ENCODE results near the gene DLL1. TPM values are rescaled to one million over a fixed set of nuclear protein-coding genes. Genes with fewer than 3 reads are reported as not detected.

The DLL1 gene
- total and polyA plus RNA-seq, 9 of the 15 experiments (the other 6 are each of a cell fraction or from before 2014, with no cell fraction given) = not detected

GRCh38 chr6:170248861-170249600 lies 41.8 kb downstream of the DLL1 start:
- TF ChIP-seq FOXJ3 (CRISPR knock-in tag; IDR thresholded peaks at IDR 0.05) (no peak), ZNF316 (IDR thresholded peaks at IDR 0.05) (no peak), ZSCAN29 (IDR thresholded peaks at IDR 0.05) (no peak), THRAP3 (IDR thresholded peaks at IDR 0.05; ENCODE audit: borderline replicate concordance) (no peak), RAD51 (IDR thresholded peaks at IDR 0.05; ENCODE audit: borderline replicate concordance, low read depth) (no peak), ADNP (tag; IDR thresholded peaks at IDR 0.05) (no peak), RBM39 (optimal IDR thresholded peaks at IDR 0.05; ENCODE audit: low read depth, low read length) (no peak), NCOR1 (IDR thresholded peaks at IDR 0.05) (no peak), DACH1 (IDR thresholded peaks at IDR 0.05; ENCODE audit: partially characterized antibody) (no peak)
- TF ChIP-seq, protein P1, sequence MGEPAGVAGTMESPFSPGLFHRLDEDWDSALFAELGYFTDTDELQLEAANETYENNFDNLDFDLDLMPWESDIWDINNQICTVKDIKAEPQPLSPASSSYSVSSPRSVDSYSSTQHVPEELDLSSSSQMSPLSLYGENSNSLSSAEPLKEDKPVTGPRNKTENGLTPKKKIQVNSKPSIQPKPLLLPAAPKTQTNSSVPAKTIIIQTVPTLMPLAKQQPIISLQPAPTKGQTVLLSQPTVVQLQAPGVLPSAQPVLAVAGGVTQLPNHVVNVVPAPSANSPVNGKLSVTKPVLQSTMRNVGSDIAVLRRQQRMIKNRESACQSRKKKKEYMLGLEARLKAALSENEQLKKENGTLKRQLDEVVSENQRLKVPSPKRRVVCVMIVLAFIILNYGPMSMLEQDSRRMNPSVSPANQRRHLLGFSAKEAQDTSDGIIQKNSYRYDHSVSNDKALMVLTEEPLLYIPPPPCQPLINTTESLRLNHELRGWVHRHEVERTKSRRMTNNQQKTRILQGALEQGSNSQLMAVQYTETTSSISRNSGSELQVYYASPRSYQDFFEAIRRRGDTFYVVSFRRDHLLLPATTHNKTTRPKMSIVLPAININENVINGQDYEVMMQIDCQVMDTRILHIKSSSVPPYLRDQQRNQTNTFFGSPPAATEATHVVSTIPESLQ (CRISPR knock-in tag; IDR thresholded peaks at IDR 0.05) = no peak
- TF ChIP-seq, protein P2, sequence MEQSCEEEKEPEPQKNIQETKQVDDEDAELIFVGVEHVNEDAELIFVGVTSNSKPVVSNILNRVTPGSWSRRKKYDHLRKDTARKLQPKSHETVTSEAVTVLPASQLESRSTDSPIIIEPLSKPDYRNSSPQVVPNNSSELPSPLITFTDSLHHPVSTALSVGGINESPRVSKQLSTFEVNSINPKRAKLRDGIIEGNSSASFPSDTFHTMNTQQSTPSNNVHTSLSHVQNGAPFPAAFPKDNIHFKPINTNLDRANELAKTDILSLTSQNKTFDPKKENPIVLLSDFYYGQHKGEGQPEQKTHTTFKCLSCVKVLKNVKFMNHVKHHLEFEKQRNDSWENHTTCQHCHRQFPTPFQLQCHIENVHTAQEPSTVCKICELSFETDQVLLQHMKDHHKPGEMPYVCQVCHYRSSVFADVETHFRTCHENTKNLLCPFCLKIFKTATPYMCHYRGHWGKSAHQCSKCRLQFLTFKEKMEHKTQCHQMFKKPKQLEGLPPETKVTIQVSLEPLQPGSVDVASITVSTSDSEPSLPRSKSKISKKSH (CRISPR knock-in tag; IDR thresholded peaks at IDR 0.05) = no peak
- TF ChIP-seq, protein P3, sequence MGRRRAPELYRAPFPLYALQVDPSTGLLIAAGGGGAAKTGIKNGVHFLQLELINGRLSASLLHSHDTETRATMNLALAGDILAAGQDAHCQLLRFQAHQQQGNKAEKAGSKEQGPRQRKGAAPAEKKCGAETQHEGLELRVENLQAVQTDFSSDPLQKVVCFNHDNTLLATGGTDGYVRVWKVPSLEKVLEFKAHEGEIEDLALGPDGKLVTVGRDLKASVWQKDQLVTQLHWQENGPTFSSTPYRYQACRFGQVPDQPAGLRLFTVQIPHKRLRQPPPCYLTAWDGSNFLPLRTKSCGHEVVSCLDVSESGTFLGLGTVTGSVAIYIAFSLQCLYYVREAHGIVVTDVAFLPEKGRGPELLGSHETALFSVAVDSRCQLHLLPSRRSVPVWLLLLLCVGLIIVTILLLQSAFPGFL (CRISPR knock-in tag; IDR thresholded peaks at IDR 0.05) = no peak
- TF ChIP-seq, protein P4, sequence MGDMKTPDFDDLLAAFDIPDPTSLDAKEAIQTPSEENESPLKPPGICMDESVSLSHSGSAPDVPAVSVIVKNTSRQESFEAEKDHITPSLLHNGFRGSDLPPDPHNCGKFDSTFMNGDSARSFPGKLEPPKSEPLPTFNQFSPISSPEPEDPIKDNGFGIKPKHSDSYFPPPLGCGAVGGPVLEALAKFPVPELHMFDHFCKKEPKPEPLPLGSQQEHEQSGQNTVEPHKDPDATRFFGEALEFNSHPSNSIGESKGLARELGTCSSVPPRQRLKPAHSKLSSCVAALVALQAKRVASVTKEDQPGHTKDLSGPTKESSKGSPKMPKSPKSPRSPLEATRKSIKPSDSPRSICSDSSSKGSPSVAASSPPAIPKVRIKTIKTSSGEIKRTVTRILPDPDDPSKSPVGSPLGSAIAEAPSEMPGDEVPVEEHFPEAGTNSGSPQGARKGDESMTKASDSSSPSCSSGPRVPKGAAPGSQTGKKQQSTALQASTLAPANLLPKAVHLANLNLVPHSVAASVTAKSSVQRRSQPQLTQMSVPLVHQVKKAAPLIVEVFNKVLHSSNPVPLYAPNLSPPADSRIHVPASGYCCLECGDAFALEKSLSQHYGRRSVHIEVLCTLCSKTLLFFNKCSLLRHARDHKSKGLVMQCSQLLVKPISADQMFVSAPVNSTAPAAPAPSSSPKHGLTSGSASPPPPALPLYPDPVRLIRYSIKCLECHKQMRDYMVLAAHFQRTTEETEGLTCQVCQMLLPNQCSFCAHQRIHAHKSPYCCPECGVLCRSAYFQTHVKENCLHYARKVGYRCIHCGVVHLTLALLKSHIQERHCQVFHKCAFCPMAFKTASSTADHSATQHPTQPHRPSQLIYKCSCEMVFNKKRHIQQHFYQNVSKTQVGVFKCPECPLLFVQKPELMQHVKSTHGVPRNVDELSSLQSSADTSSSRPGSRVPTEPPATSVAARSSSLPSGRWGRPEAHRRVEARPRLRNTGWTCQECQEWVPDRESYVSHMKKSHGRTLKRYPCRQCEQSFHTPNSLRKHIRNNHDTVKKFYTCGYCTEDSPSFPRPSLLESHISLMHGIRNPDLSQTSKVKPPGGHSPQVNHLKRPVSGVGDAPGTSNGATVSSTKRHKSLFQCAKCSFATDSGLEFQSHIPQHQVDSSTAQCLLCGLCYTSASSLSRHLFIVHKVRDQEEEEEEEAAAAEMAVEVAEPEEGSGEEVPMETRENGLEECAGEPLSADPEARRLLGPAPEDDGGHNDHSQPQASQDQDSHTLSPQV (IDR thresholded peaks at IDR 0.05) = no peak
- Histone ChIP-seq H3K27ac (ENCODE audit: extremely low read depth, low read depth, low read length) (no peak overlapping the region), H3K9me3 (replicated peaks; ENCODE audit: control insufficient read depth, insufficient read depth, low read depth, low read length) (no peaks in the 10 kb centered on the region), H3K4me1 (replicated peaks in 1 of 2; ENCODE audit: control insufficient read depth in 2 of 2, insufficient read depth in 2 of 2, low read length in 2 of 2) (peaks cover 0 to 10% of the 10 kb centered on the region in 2 experiments; a peak in 2 of 5 replicates), H3K36me3 (ENCODE audit: control insufficient read depth, insufficient read depth, low read length) (no peaks in the 10 kb centered on the region), H3K9me1 (ENCODE audit: control insufficient read depth, insufficient read depth, low read length) (no peaks in the 10 kb centered on the region), H2AFZ (ENCODE audit: low read depth, low read length) (no peak overlapping the region), H3K79me2 (ENCODE audit: control insufficient read depth, insufficient read depth, low read length) (no peaks in the 10 kb centered on the region), H3K4me2 (ENCODE audit: insufficient read depth, low read length) (no peak overlapping the region), H3K9ac (ENCODE audit: insufficient read depth in 1 of 2, low read depth in 2 of 2, low read length in 2 of 2) (no peak overlapping the region; a peak in 1 of 4 replicates), H4K20me1 (replicated peaks; ENCODE audit: control insufficient read depth, insufficient read depth, low read length) (peaks cover 43% of the 10 kb centered on the region), H3K4me3 (no peak overlapping the region), H3K27me3 (ENCODE audit: control insufficient read depth in 2 of 2, insufficient read depth in 2 of 2, low read length in 2 of 2) (peaks cover 81 to 90% of the 10 kb centered on the region in 2 experiments)
- WGBS (ENCODE audit: insufficient coverage, low coverage, missing lambda C conversion rate) = 3% methylated on average over 27 of the region's 27 CpGs
- ATAC-seq = no peak
- intact Hi-C loops (cut with micrococcal nuclease) = no loop called here
- no TSS peak for BruUV-seq (replicated peaks)
- in situ Hi-C loops (cut with MboI) = no loop called here
- CTCF ChIA-PET (ENCODE audit: low intra/inter-chr PET ratio) = no interaction called here
- FAIRE-seq = no peak
- DNase-seq (ENCODE audit: extremely low read depth in 1 of 4, low spot score in 3 of 4) = no peak
- POLR2A ChIA-PET = interaction anchor here (1.5 kb wide), 1 partner anchor 9 kb away, joined by 4 read pairs; no protein-coding TSS in a partner anchor
